Bronchial epithelial cell (primary cell): ENCODE measurements around the gene SNX19. TPM values are rescaled to one million over a fixed set of nuclear protein-coding genes. Genes with fewer than 3 reads are reported as not detected.
"Not testable (repeated sequence)": the region's sequence is repeated elsewhere in the genome, so short reads cannot be mapped to it uniquely, and the experiment has no call there.

Experiments
- DNase-seq: peaks from one replicate; pipeline ENCODE4 v3.0.0-alpha.2; 2010; ENCODE audit warnings: low read depth
- FAIRE-seq: peaks from 2 replicates; lab custom pipeline; 2011; peaks lifted over from hg19 to GRCh38; lab: Jason Lieb, UNC
- H3K27me3 ChIP-seq: 2 replicates; pipeline ENCODE4 v1.5.1; 2011; ENCODE audit warnings: low read length; ENCODE audit not compliant: control insufficient read depth, insufficient read depth
- H3K36me3 ChIP-seq: 2 replicates; pipeline ENCODE4 v1.5.1; 2011; ENCODE audit warnings: low read length; ENCODE audit not compliant: control insufficient read depth, insufficient read depth
- H3K4me3 ChIP-seq: 2 replicates; pipeline ENCODE4 v1.5.1; 2011; ENCODE audit warnings: mild to moderate bottlenecking, low read depth, low read length, control low read depth
- CTCF ChIP-seq: IDR thresholded peaks from 2 replicates; pipeline ENCODE4 v1.5.1; 2011; ENCODE audit warnings: mild to moderate bottlenecking, moderate library complexity, low read length, control low read depth, inconsistent platforms; ENCODE audit not compliant: insufficient read depth, severe bottlenecking
- total RNA-seq: library from RNA; depleted of rRNA; stranded (reverse); fragments of >200 nt; gene quantifications from 2 replicates; pipeline ENCODE4 v1.2.1, GENCODE V29; 2014

Gene SNX19
- total RNA-seq, 1 donor from 2014 or later, result 34.8 TPM

GRCh38 chr11:130858215-130858614 lies 58.1 kb downstream of the SNX19 start:
- FAIRE-seq (no peak), DNase-seq (peak; percentile 46)
- no peak for TF ChIP-seq CTCF
- Histone ChIP-seq H3K36me3 (no peaks in the 10 kb centered on the region), H3K27me3 (no peaks in the 10 kb centered on the region), H3K4me3 (no peak overlapping the region)

DNA sequence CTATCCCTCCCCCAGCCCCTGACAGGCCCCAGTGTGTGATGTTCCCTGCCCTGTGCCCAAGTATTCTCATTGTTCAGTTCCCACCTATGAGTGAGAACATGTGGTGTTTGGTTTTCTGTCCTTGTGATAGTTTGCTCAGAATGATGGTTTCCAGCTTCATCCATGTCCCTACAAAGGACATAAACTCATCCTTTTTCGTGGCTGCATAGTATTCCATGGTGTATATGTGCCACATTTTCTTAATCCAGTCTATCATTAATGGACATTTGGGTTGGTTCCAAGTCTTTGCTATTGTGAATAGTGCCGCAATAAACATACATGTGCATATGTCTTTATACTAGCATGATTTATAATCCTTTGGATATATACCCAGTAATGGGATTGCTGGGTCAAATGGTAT lies 60.6 kb downstream of the SNX19 start:
- H3K4me3 ChIP-seq, FAIRE-seq, H3K36me3 ChIP-seq, DNase-seq, H3K27me3 ChIP-seq: not testable (repeated sequence)

GRCh38 chr11:130854483-130854882 lies 61.8 kb downstream of the SNX19 start:
- no peak for DNase-seq
- no peak for TF ChIP-seq CTCF
- Histone ChIP-seq H3K36me3 (no peaks in the 10 kb centered on the region), H3K27me3 (no peaks in the 10 kb centered on the region), H3K4me3 (no peak overlapping the region)
- FAIRE-seq, result no peak

DNA sequence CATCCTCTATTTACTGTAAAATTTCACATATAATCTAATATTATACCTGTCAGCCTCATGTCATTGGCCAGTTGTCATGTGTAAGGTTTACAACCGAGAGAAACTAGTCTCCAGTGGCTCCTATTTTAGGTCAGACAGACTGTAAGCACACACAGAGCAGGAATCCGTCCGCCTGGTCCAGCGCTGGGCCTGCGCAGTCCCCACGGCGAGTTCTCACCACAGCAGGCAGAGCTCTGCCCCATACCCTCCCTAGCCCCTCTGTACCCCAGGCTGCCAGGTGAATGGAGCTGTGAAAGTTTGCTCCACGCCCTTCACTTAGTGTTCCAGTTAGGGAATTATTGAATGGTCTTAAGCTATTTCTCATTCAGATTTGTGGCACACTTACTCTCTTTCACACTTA lies 63.7 kb downstream of the SNX19 start:
- no peak for TF ChIP-seq CTCF
- FAIRE-seq (no peak), DNase-seq (no peak)
- no peaks in the 10 kb centered on the region for H3K36me3 ChIP-seq
- H3K4me3 ChIP-seq, result no peak overlapping the region
- no peaks in the 10 kb centered on the region for H3K27me3 ChIP-seq

DNA sequence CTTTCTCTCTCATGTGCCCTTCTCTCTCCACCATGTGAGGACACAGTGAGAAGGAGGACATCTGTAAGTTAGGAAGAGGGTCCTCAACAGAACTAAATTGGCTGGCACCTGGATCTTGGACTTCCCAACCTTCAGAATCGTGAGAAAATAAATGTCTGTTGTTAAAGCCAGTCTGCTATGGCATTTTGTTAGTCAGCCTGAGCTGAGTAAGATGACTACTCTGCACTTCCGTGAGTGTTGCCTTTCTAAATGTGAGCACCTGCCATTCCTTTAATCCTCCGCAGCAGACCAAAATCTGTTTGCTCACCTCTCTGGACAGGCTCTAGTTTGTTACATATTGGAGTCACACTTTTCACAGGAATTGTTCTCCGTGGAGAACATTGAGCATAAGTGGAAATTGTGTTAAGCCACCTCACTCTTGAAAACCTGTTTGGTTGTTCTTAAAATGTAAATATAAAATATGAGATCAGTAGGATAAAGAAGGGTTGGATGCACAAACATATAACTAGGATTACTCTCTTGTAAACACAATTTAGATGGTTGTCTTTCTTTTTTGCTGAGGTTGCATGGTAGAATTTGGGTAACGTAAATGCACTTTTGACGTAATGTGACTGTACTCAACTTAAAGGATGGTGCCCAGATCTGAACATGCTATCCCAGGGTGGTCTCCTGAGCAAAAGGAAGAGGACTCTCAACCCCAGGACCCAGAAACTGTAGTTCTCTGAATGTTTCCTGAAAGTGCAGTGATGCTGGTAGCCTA lies 65.9 kb downstream of the SNX19 start:
- FAIRE-seq (no peak), DNase-seq (peak; percentile 52)
- H3K4me3 ChIP-seq, result no peak overlapping the region
- TF ChIP-seq CTCF, result no peak
- H3K27me3 ChIP-seq, result no peaks in the 10 kb centered on the region
- no peaks in the 10 kb centered on the region for H3K36me3 ChIP-seq

GRCh38 chr11:130849215-130849568 lies 67.1 kb downstream of the SNX19 start:
- TF ChIP-seq CTCF, result no peak
- H3K4me3 ChIP-seq, result no peak overlapping the region
- DNase-seq (peak; percentile 79), FAIRE-seq (no peak)
- no peaks in the 10 kb centered on the region for H3K27me3 ChIP-seq
- no peaks in the 10 kb centered on the region for H3K36me3 ChIP-seq
